ENCODE measurements around the gene SIRT2. TPM values are rescaled to one million over a fixed set of nuclear protein-coding genes. Genes with fewer than 3 reads are reported as not detected.
A peak's percentile ranks its signal among the peaks of the same experiment; 100 is the strongest.

Gene SIRT2
- total and polyA plus RNA-seq, 2 donors from 2014 or later: 36.0 to 56.9 TPM

DNA sequence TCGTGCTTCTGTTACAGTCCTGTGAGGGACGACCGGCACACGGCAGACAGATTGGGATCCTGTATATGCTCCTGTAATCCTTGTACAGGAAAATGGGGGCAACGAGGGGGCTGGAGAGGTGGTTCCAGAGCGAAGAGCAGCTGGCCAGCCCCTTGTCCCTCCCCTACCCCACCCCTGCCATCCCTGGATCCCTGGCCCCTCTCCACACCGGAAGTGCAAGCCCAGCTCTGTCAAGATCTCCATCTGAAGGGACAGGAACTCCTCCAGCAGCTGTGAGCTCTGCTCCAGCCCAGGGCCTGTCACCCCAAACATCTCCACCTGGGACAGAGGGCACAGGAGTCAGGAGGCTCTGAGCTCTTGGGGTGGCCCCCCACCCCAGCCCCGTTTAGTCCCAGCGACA is 18.1 kb upstream of the SIRT2 start:
- no peak overlapping the region for H3K9ac ChIP-seq (ENCODE audit: low read length in 3 of 3)
- H3K4me3 ChIP-seq (ENCODE audit: low read length in 3 of 3): no peak overlapping the region
- H3K27ac ChIP-seq (ENCODE audit: low read depth in 2 of 2, low read length in 2 of 2): no peak overlapping the region
- TF ChIP-seq, protein P1, sequence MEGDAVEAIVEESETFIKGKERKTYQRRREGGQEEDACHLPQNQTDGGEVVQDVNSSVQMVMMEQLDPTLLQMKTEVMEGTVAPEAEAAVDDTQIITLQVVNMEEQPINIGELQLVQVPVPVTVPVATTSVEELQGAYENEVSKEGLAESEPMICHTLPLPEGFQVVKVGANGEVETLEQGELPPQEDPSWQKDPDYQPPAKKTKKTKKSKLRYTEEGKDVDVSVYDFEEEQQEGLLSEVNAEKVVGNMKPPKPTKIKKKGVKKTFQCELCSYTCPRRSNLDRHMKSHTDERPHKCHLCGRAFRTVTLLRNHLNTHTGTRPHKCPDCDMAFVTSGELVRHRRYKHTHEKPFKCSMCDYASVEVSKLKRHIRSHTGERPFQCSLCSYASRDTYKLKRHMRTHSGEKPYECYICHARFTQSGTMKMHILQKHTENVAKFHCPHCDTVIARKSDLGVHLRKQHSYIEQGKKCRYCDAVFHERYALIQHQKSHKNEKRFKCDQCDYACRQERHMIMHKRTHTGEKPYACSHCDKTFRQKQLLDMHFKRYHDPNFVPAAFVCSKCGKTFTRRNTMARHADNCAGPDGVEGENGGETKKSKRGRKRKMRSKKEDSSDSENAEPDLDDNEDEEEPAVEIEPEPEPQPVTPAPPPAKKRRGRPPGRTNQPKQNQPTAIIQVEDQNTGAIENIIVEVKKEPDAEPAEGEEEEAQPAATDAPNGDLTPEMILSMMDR (IDR thresholded peaks at IDR 0.05; ENCODE audit: borderline replicate concordance, extremely low read depth, insufficient read depth): no peak
- DNase-seq (no peak), FAIRE-seq (no peak)
- peaks cover 0 to 7% (median 0%) of the 10 kb centered on the region in 3 donors for H3K36me3 ChIP-seq (ENCODE audit: control insufficient read depth in 2 of 3, insufficient read depth in 3 of 3, low read length in 3 of 3)
- intact Hi-C loops (cut with DNase I): no loop called here
- no peaks in the 10 kb centered on the region for H3K9me3 ChIP-seq (ENCODE audit: control insufficient read depth in 2 of 3, insufficient read depth in 1 of 3, low read length in 3 of 3)
- H3K4me1 ChIP-seq (ENCODE audit: control insufficient read depth in 2 of 3, insufficient read depth in 2 of 3, low read depth in 1 of 3, low read length in 3 of 3): no peaks in the 10 kb centered on the region
- H3K27me3 ChIP-seq (ENCODE audit: control insufficient read depth, insufficient read depth, low read length): no peaks in the 10 kb centered on the region

DNA sequence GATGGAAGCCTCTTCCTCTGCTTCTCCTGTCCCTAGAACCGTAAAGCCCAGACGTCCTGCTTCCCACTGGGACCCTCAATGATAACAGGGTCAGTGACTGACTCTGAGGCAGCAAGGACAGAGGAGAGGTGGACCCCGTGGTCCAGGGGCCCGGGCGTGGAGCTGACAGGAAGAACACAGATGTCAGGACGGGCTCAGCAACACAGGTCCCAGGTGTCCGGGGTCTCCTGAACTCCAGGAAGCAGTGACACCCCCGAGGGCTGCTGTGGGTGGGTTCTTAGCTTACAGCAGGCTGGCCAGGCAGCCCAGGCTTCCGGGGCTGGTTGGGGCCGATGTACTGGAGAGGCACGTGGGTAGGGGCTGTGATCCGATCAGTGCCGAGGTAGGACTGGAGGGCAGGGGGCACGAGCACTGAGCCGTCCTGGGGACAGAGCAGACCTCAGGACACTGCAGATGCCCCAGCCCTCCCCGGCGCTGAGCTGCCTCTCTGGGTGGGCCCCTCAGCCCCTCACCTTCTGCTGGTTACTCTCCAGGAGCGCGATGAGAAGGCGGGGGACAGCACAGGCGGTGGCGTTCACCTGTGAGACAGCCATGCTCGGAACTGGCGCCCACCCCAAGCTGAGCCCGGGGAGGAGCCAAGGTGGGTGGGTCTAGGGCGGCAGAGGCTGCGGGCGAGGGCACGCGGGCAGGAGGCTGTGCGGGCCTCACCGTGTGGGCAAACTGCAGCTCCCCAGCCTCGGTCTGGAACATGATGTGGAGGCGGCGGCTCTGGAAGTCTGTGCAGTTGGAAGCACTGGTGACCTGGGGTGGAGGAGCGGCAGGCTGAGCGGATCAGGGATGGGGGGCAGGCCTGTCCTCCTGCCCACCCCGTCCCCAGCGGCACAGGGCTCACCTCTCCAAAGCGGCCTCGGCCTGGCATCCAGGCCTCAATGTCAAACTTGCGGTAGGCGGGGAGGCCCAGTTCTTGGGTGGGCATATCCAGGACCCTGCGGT is 16.2 kb upstream of the SIRT2 start:
- intact Hi-C loops (cut with DNase I): no loop called here
- no peak overlapping the region for H3K27ac ChIP-seq (ENCODE audit: low read depth in 2 of 2, low read length in 2 of 2)
- peak in 1 of 5 donors; percentile 64 for DNase-seq

DNA sequence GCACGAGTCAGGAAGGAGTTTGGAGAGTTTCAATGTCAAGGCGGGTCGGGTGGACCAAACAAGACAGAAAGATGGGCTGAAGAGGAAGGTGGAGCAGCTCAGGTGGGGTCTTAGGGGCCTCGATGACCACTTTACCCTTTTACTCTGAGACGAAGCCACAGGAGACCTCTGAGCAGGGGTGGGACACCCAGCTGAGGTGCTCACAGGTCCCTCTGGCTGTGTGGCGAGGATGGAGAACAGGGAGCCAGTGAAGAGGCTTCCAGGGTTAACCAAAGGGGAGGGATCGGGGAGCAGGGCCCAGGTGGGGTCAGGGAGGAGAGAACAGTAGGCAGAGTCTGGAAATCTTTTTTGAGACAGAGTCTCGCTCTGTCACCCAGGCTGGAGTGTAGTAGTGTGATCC is 14.5 kb upstream of the SIRT2 start:
- intact Hi-C loops (cut with DNase I): no loop called here
- FAIRE-seq: no peak
- Histone ChIP-seq H3K27me3 (ENCODE audit: control insufficient read depth, insufficient read depth, low read length) (peaks cover 2% of the 10 kb centered on the region), H3K27ac (ENCODE audit: low read depth in 2 of 2, low read length in 2 of 2) (no peak overlapping the region), H3K9ac (ENCODE audit: low read length in 3 of 3) (no peak overlapping the region), H3K9me3 (ENCODE audit: control insufficient read depth in 2 of 3, insufficient read depth in 1 of 3, low read length in 3 of 3) (no peaks in the 10 kb centered on the region), H3K36me3 (ENCODE audit: control insufficient read depth in 2 of 3, insufficient read depth in 3 of 3, low read length in 3 of 3) (no peaks in the 10 kb centered on the region), H3K4me3 (ENCODE audit: low read length in 3 of 3) (no peak overlapping the region), H3K4me1 (ENCODE audit: control insufficient read depth in 2 of 3, insufficient read depth in 2 of 3, low read depth in 1 of 3, low read length in 3 of 3) (no peaks in the 10 kb centered on the region)
- TF ChIP-seq, protein P1 (IDR thresholded peaks at IDR 0.05; ENCODE audit: borderline replicate concordance, extremely low read depth, insufficient read depth): no peak
- DNase-seq: peak in 1 of 5 donors; percentile 39

More for the DNA sequence above, 16.2 kb upstream of the SIRT2 start:
- H3K36me3 ChIP-seq (ENCODE audit: control insufficient read depth in 2 of 3, insufficient read depth in 3 of 3, low read length in 3 of 3): no peaks in the 10 kb centered on the region
- TF ChIP-seq, protein P1 (IDR thresholded peaks at IDR 0.05; ENCODE audit: borderline replicate concordance, extremely low read depth, insufficient read depth): no peak
- peaks cover 2% of the 10 kb centered on the region for H3K27me3 ChIP-seq (ENCODE audit: control insufficient read depth, insufficient read depth, low read length)
- H3K4me3 ChIP-seq (ENCODE audit: low read length in 3 of 3): no peak overlapping the region
- H3K9me3 ChIP-seq (ENCODE audit: control insufficient read depth in 2 of 3, insufficient read depth in 1 of 3, low read length in 3 of 3): no peaks in the 10 kb centered on the region
- FAIRE-seq: no peak
- H3K4me1 ChIP-seq (ENCODE audit: control insufficient read depth in 2 of 3, insufficient read depth in 2 of 3, low read depth in 1 of 3, low read length in 3 of 3): no peaks in the 10 kb centered on the region
- H3K9ac ChIP-seq (ENCODE audit: low read length in 3 of 3): no peak overlapping the region

Data from kidney (tissue), 14 donors.